Measurements from ENCODE around the gene HS1BP3.

HS1BP3 gene

DNA sequence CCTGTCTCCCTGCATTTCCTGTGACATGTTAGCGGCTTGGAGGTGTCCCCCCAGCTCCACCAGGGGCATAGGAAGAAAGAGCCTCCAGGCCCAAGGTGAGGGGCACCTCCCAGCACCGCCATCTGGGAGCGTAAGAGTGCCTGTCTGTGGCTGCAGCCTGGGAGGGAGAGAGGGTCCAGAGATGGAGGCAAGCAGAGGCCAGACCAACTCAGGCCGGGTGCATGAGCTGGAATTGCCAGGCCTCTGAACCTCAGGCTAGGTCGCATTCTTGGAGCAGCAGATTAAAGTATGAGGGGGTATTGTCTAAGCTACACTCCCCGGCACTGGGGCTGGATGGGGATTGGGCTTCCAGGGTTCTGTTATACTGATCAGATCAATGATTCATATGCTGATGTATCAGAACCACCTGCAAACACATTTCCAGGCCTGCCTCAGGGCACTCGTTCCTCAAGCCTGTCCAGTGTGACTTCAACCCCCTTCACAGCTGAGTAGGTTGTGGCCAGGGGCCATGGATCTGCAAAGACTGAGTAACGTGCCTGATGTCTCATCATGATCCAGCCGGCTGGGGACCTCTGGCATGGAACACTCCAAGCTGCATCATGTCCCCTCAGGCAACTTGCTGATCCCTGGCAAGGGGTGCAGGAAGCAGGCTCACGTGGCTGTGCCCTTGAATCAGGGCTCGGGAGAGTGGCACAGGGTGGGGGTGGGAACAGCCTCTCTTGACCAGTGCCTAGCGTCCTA lies 73.2 kb downstream of the HS1BP3 start:
- no peak for DNase-seq
- Mint-ChIP-seq H3K4me1 (peaks cover 34% of the 10 kb centered on the region), H3K4me3 (no peak overlapping the region)

GRCh38 chr2:20576598-20577115 lies 74.2 kb downstream of the HS1BP3 start:
- peak overlapping the region; percentile 67 to 73 for H3K4me3 Mint-ChIP-seq
- H3K4me1 Mint-ChIP-seq, result peaks cover 42% of the 10 kb centered on the region
- H3K27me3 Mint-ChIP-seq, result no peaks in the 10 kb centered on the region
- peak; percentile 91 for ATAC-seq
- peak; percentile 28 to 61 for DNase-seq
- H3K9me3 Mint-ChIP-seq, result no peaks in the 10 kb centered on the region
- peak overlapping the region; percentile 97 to 98 for H3K27ac Mint-ChIP-seq

More for the DNA sequence above, 73.2 kb downstream of the HS1BP3 start:
- peak overlapping the region; percentile 36 to 88 for H3K27ac Mint-ChIP-seq
- peaks cover 0 to 9% of the 10 kb centered on the region in 2 donors for H3K9me3 Mint-ChIP-seq
- H3K27me3 Mint-ChIP-seq, result no peaks in the 10 kb centered on the region
- ATAC-seq, result no peak

DNA sequence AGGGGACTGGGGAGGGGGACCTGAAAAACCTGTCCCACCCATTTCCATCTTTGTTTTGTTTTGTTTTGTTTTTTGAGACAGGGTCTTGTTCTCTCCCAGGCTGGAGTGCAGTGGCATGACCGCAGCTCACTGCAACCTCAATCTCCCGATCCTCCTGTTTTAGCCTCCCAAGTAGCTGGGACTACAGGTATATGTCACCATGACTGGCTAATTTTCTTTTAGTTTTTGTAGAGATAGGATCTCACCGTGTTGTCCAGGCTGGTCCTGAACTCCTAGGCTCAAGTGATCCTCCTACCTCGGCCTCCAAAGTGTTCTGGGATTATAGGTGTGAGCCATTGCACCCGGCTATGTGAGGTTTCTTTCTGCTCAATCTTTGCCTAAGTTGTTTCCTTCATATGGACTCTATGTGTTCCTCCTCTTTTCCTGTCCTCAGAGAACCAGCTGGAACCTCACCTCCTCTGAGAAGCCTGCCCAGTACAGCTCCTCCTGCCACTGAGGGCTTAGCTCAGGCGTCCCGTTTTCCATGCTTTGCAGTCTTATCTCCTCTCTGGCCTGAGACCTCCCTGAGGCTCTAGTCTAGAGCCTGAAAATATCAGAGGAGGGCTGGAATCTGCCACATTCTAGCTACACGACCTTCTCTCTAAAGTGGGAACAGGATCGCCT lies 74.8 kb downstream of the HS1BP3 start:
- H3K9me3 Mint-ChIP-seq, result no peaks in the 10 kb centered on the region
- DNase-seq (no peak), ATAC-seq (no peak)
- H3K4me3 Mint-ChIP-seq, result peak overlapping the region; percentile 67 to 73
- H3K27ac Mint-ChIP-seq, result peak overlapping the region; percentile 97 to 98
- peaks cover 46% of the 10 kb centered on the region for H3K4me1 Mint-ChIP-seq
- H3K27me3 Mint-ChIP-seq, result no peaks in the 10 kb centered on the region

DNA sequence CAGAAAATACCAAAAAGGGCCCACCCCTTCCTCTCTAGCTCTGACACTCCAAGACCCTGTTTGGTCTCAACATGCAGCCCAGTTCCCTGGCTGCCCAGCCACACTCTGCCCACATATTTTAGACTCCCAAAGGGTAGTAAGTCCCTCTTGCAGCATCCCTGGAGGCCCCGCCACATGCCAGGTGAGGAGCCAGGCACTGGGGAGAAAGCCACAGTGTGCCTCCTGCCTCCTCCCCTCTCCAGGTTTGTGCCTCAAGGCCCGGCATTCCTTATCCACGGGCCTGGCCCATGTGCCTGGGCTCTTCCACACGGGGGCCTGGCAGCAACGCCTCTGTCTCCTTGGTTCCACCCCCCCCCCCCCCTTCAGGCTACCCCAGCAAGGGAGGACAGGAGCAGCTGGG lies 75.5 kb downstream of the HS1BP3 start:
- ATAC-seq (no peak), DNase-seq (no peak)
- no peaks in the 10 kb centered on the region for H3K27me3 Mint-ChIP-seq
- no peaks in the 10 kb centered on the region for H3K9me3 Mint-ChIP-seq
- no peak overlapping the region for H3K4me3 Mint-ChIP-seq
- H3K27ac Mint-ChIP-seq, result peak overlapping the region in 1 of 2 donors; percentile 76
- peaks cover 44% of the 10 kb centered on the region for H3K4me1 Mint-ChIP-seq

GRCh38 chr2:20574930-20575329 lies 76.0 kb downstream of the HS1BP3 start:
- no peak overlapping the region for H3K4me3 Mint-ChIP-seq
- peaks cover 39% of the 10 kb centered on the region for H3K4me1 Mint-ChIP-seq
- H3K9me3 Mint-ChIP-seq, result no peaks in the 10 kb centered on the region
- no peak overlapping the region for H3K27ac Mint-ChIP-seq
- no peak for ATAC-seq
- no peaks in the 10 kb centered on the region for H3K27me3 Mint-ChIP-seq
- DNase-seq, result no peak

- H3K27me3 Mint-ChIP-seq, result no peaks in the 10 kb centered on the region
- DNase-seq (no peak), ATAC-seq (no peak)
- H3K27ac Mint-ChIP-seq, result no peak overlapping the region
- H3K4me3 Mint-ChIP-seq, result no peak overlapping the region
- peaks cover 34% of the 10 kb centered on the region for H3K4me1 Mint-ChIP-seq
- H3K9me3 Mint-ChIP-seq, result no peaks in the 10 kb centered on the region
Observed at GRCh38 chr2:20574423-20574911, 76.4 kb downstream of the HS1BP3 start.

- Mint-ChIP-seq H3K4me3 (no peak overlapping the region), H3K4me1 (peaks cover 34% of the 10 kb centered on the region), H3K27me3 (no peaks in the 10 kb centered on the region), H3K9me3 (no peaks in the 10 kb centered on the region), H3K27ac (peak overlapping the region in 1 of 2 donors; percentile 71)
- ATAC-seq (no peak), DNase-seq (no peak)
Observed at GRCh38 chr2:20573620-20574422, 77.1 kb downstream of the HS1BP3 start.

DNA sequence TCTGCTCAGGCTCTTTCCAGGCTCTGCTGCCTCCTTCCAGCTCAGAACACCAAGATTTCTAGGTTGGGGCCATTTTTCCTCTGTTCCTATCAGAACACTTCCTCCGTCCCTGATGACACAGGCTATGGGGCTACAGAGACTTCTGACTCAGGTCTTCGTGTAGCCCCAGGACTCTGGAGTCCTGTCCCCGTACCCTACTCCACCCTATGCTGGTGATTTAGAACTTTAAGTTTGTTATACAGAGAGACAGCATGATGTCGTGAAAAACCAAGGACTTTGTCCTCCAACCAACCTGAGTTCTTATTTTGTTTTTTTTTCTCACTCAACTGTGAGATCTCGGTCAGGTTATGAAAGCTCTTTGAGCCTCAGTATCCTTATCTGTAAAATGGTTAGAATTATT lies 78.7 kb downstream of the HS1BP3 start:
- no peak for ATAC-seq
- Mint-ChIP-seq H3K4me1 (peaks cover 29% of the 10 kb centered on the region), H3K27ac (peak overlapping the region; percentile 10 to 19), H3K9me3 (no peaks in the 10 kb centered on the region), H3K27me3 (no peaks in the 10 kb centered on the region), H3K4me3 (no peak overlapping the region)
- no peak for DNase-seq

DNA sequence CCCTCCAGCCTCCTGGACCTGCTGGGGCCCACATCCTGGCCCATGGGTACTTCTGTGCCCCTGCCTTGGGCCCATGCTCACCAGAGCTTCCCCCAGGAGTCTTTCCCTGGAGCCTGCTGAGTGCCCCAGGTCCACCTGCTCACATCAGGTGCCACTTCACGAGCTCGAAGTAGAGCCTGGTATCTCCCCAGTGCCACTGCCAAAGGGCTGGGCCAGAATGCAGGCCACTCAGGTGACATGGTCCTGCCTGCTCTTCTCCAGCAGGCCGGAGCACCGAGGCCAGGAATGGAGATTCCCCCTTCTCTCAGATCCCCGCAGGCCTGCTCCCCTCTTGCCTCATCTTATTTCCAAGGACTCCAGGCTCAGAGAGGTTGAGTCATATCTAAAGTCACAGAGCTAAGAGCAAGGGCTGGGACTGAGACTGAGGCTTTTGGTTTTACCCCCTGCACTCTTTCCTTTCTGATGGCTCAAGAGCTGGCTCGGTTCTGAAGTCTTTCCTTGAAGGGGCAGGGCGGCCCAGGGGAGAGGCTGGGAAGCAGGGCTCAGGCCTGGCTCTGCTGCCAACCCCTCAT lies 79.2 kb downstream of the HS1BP3 start:
- no peaks in the 10 kb centered on the region for H3K9me3 Mint-ChIP-seq
- no peak for DNase-seq
- H3K27ac Mint-ChIP-seq, result peak overlapping the region; percentile 19 to 57
- peaks cover 5% of the 10 kb centered on the region for H3K27me3 Mint-ChIP-seq
- no peak overlapping the region for H3K4me3 Mint-ChIP-seq
- H3K4me1 Mint-ChIP-seq, result peaks cover 24% of the 10 kb centered on the region
- ATAC-seq, result peak; percentile 49

- H3K9me3 Mint-ChIP-seq, result no peaks in the 10 kb centered on the region
- peaks cover 7% of the 10 kb centered on the region for H3K27me3 Mint-ChIP-seq
- peaks cover 19% of the 10 kb centered on the region for H3K4me1 Mint-ChIP-seq
- ATAC-seq (no peak), DNase-seq (no peak)
- H3K4me3 Mint-ChIP-seq, result no peak overlapping the region
- no peak overlapping the region for H3K27ac Mint-ChIP-seq
Observed at GRCh38 chr2:20571231-20571630, 79.7 kb downstream of the HS1BP3 start.

DNA sequence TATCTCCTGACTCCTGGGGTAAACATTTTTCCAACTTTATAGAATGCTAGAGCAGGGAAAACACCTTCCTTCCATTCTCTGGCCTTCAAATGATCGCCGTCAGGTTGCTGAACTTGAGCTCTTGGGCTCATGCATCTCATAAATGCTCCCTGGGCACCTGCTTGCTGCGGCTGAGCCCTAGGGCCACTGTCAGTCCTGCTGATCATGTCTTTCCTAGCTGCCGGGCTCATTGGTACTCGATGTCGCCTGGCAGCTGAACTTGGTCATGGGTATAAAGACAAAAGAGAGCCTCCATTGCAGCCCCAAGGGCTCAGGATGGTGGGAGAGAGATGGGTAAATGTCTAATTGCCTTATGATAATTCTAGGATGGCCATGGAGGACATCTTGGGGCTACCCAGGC lies 80.6 kb downstream of the HS1BP3 start:
- no peak for DNase-seq
- H3K4me1 Mint-ChIP-seq, result peaks cover 12% of the 10 kb centered on the region
- peak overlapping the region in 1 of 2 donors; percentile 69 for H3K27ac Mint-ChIP-seq

DNA sequence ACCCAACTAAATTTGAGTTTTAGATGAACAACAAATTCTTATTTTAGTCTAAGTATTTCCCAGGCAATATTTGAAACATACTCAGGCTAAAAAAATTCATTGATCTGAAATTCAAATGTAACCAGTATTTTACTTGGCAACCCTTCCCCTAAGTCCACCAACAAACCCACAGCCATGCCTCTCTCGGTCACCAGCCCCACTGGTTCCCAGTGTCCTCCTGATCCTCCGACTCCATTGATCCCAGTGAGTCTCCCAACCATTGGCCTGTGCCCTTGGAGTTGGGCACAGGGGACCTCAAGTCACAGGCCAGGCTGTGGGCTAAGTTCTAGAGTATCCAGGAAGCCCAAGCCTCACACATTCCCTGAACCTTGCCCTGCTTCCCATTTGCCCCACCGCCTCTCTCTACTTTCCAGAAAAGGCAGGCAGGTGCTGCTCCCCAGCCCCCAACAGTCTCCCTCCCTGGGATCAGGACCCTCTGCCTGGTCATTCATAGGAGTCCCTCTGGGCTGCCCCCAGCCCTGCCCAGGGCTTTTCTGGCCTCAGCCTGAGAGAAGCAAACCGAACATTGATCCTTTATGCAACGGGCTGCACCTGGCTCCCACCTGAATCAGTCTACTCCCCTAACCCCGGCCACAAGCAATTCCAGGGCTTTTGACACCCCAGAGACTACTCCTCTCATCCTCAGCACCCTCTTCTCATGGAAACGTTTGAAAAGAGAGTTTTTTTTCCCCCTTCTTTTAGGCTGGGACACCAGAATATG lies 81.3 kb downstream of the HS1BP3 start:
- Mint-ChIP-seq H3K4me1 (peaks cover 12% of the 10 kb centered on the region), H3K27me3 (peaks cover 16% of the 10 kb centered on the region), H3K9me3 (no peaks in the 10 kb centered on the region)

More for the DNA sequence above, 80.6 kb downstream of the HS1BP3 start:
- no peaks in the 10 kb centered on the region for H3K9me3 Mint-ChIP-seq
- no peak overlapping the region for H3K4me3 Mint-ChIP-seq
- peaks cover 12% of the 10 kb centered on the region for H3K27me3 Mint-ChIP-seq
- ATAC-seq, result no peak

DNA sequence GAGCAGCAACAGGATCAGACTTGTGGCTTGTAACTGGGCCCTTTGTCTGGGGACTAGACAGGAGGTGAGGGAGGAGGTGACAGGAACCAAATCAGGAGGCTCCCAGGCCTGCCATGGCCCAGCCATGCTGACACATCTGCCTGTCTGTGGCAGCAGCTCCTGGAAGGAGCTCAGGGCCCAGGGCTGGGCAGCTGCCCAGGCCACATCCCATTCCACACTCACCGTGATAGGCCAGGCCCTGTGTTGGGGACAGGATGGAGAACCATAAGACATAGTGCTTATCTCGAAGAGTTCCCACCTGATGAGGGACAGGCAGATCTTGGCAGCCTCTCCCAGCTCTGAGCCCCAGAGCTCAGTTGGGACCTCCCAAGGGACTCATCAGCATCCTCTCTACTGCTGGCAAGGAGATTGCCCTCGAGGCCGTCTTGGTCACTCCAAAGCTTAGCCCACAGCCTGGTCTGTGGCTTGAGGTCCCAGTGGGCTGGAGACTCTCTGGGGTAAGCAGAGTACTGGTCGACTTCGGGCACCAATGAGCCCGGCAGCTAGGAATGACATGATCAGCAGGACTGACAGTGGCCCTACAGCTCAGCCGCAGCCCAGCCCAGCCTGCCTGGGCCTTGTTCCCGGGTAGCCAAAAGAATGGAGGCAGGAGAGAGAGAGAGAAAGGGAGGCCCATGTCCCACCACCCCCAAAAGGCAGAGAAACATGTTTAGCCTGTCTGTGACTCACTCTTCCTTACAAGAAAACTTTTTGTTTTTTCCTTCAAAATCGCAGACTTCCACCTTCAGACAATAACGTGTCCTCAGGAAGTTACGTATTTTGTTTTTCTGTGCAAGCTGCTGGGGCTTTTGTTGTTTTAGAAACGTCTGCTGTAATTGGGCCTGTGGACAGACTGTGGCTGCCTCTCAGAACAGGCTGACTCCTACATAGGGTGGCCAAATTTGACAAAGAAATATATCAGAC lies 82.1 kb downstream of the HS1BP3 start:
- Mint-ChIP-seq H3K9me3 (no peaks in the 10 kb centered on the region), H3K27ac (no peak overlapping the region), H3K4me1 (peaks cover 12% of the 10 kb centered on the region), H3K4me3 (no peak overlapping the region), H3K27me3 (peaks cover 16% of the 10 kb centered on the region)
- no peak for DNase-seq
- no peak for ATAC-seq

More for the DNA sequence above, 81.3 kb downstream of the HS1BP3 start:
- Mint-ChIP-seq H3K4me3 (no peak overlapping the region), H3K27ac (peak overlapping the region in 1 of 2 donors; percentile 82)
- ATAC-seq (no peak), DNase-seq (no peak)

DNA sequence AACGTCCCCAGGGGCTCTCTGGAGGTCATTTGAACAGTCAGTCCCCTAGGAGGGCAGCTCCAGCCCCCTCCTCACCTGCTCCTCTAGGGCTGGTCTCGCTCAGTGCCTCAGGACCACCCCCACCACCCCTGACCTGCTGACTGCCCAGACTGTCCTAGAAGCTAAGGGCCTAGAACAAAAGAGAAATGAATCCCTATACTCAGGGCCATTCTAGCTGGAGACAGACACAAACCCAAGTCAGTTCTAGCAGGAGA lies 83.0 kb downstream of the HS1BP3 start:
- Mint-ChIP-seq H3K4me1 (peaks cover 12% of the 10 kb centered on the region), H3K4me3 (no peak overlapping the region), H3K9me3 (no peaks in the 10 kb centered on the region), H3K27me3 (peaks cover 20% of the 10 kb centered on the region), H3K27ac (peak overlapping the region in 1 of 2 donors; percentile 54)
- DNase-seq (no peak), ATAC-seq (no peak)
